A673 (cell line): ENCODE data around the gene CD3E. TPM values are rescaled to one million over a fixed set of nuclear protein-coding genes. Genes with fewer than 3 reads are reported as not detected.

Experiments used
- BruUV-seq: library from RNA; stranded (reverse); fragments of 400-500 nt; replicated peaks from 2 replicates; lab custom pipeline; 2021; lab: Mats Ljungman, UMichigan
- CTCF ChIA-PET: fragments of 300-600 bp; sonication (Branson Sonifier 250); formaldehyde crosslinking; loops from one replicate; lab custom pipeline; 2022; ENCODE audit warnings: antibody characterized with exemption; lab: Charles Lee
- POLR2A ChIA-PET: fragments of 300-600 bp; sonication (Branson Sonifier 250); formaldehyde crosslinking; loops from one replicate; lab custom pipeline; 2022; ENCODE audit warnings: antibody characterized with exemption; ENCODE audit not compliant: low non-redundant PET; lab: Charles Lee
- DNase-seq: peaks from one replicate; pipeline ENCODE4 v3.0.0-alpha.2; 2015; ENCODE audit warnings: low spot score
- H3K27ac ChIP-seq: fragments of 200-600 bp; sonication (generic); 2 replicates; pipeline ENCODE4 v1.5.1; 2016; ENCODE audit warnings: mixed run types, low read depth, mild to moderate bottlenecking, mixed read lengths, antibody characterized with exemption, low read length; ENCODE audit not compliant: poor library complexity, severe bottlenecking
- H3K27me3 ChIP-seq: fragments of 200-600 bp; sonication (generic); replicated peaks from 2 replicates; pipeline ENCODE4 v1.6.1; 2017; ENCODE audit warnings: mixed run types, low read depth, mild to moderate bottlenecking, mixed read lengths, antibody characterized with exemption, low read length; ENCODE audit not compliant: insufficient read depth, poor library complexity
- H3K36me3 ChIP-seq: fragments of 200-600 bp; sonication (generic); 2 replicates; pipeline ENCODE4 v1.6.1; 2016; ENCODE audit warnings: mixed run types, mild to moderate bottlenecking, mixed read lengths, antibody characterized with exemption, low read length; ENCODE audit not compliant: insufficient read depth, poor library complexity, severe bottlenecking
- H3K4me1 ChIP-seq: fragments of 200-600 bp; sonication (generic); 2 replicates; pipeline ENCODE4 v1.6.1; 2017; ENCODE audit warnings: mixed run types, mild to moderate bottlenecking, mixed read lengths, antibody characterized with exemption, low read length; ENCODE audit not compliant: insufficient read depth, poor library complexity, severe bottlenecking
- H3K4me3 ChIP-seq: fragments of 200-600 bp; sonication (generic); 2 replicates; pipeline ENCODE4 v1.5.1; 2016; ENCODE audit warnings: low read depth, mixed run types, mild to moderate bottlenecking, mixed read lengths, low read length; ENCODE audit not compliant: poor library complexity, severe bottlenecking
- H3K9me3 ChIP-seq: fragments of 200-600 bp; sonication (generic); 2 replicates; pipeline ENCODE4 v1.6.1; 2016; ENCODE audit warnings: mixed run types, low read depth, mild to moderate bottlenecking, mixed read lengths, antibody characterized with exemption, low read length; ENCODE audit not compliant: poor library complexity, severe bottlenecking
- CTCF ChIP-seq: fragments of 300-800, 200-600 bp; sonication (generic); conservative IDR thresholded peaks from 2 replicates; pipeline ENCODE4 v1.5.1; 2017; ENCODE audit warnings: low read depth, mild to moderate bottlenecking, antibody characterized with exemption, low read length, moderate library complexity, mixed read lengths
- EZH2 ChIP-seq: fragments of 200-600 bp; sonication (generic); IDR thresholded peaks from 2 replicates; pipeline ENCODE4 v1.6.1; 2017; ENCODE audit warnings: borderline replicate concordance, low read depth, mild to moderate bottlenecking, mixed read lengths, antibody characterized with exemption, low read length; ENCODE audit not compliant: poor library complexity, severe bottlenecking
- intact Hi-C: fragments of 100-400 bp; cut with micrococcal nuclease; formaldehyde crosslinking; loops from one replicate; pipeline ENCODE4 v1.10.0; 2022; ENCODE audit not compliant: unreplicated experiment
- total RNA-seq: library from RNA; stranded (reverse); gene quantifications from 2 replicates; pipeline ENCODE4 v1.2.3, GENCODE V29; 2021

The CD3E gene
- total RNA-seq, 1 experiment from 2014 or later, result not detected

GRCh38 chr11:118301600-118302195 is 2.8 kb upstream of the CD3E start:
- CTCF ChIA-PET, result no interaction called here
- POLR2A ChIA-PET, result no interaction called here
- BruUV-seq, result no TSS peak
- Histone ChIP-seq H3K4me3 (no peak overlapping the region), H3K27ac (no peak overlapping the region), H3K36me3 (no peaks in the 10 kb centered on the region), H3K27me3 (peaks cover 46% of the 10 kb centered on the region), H3K4me1 (no peaks in the 10 kb centered on the region), H3K9me3 (no peaks in the 10 kb centered on the region)
- no peak for TF ChIP-seq EZH2
- TF ChIP-seq CTCF, result no peak
- no peak for DNase-seq
- intact Hi-C loops, result no loop called here

- intact Hi-C loops, result no loop called here
- CTCF ChIA-PET, result no interaction called here
Observed at GRCh38 chr11:118304227-118304567, 333 bp upstream of the CD3E start.

GRCh38 chr11:118305726-118306125 is 1.2 kb downstream of the CD3E start:
- Histone ChIP-seq H3K36me3 (no peaks in the 10 kb centered on the region), H3K9me3 (no peaks in the 10 kb centered on the region), H3K27me3 (peaks cover 41% of the 10 kb centered on the region), H3K27ac (no peak overlapping the region), H3K4me1 (no peaks in the 10 kb centered on the region), H3K4me3 (no peak overlapping the region)
- intact Hi-C loops, result no loop called here
- no peak for DNase-seq
- CTCF ChIA-PET, result no interaction called here
- no TSS peak for BruUV-seq
- no peak for TF ChIP-seq EZH2
- no peak for TF ChIP-seq CTCF
- POLR2A ChIA-PET, result interaction anchor here (0.6 kb wide), 1 partner anchor 255 kb away, joined by 3 read pairs; no protein-coding TSS in a partner anchor

More at GRCh38 chr11:118304227-118304567, 333 bp upstream of the CD3E start:
- H3K36me3 ChIP-seq, result no peaks in the 10 kb centered on the region
- no peak for TF ChIP-seq CTCF
- no peak for TF ChIP-seq EZH2
- no peak for DNase-seq
- no peaks in the 10 kb centered on the region for H3K9me3 ChIP-seq
- POLR2A ChIA-PET, result no interaction called here
- H3K27ac ChIP-seq, result no peak overlapping the region
- no peaks in the 10 kb centered on the region for H3K4me1 ChIP-seq
- no peak overlapping the region for H3K4me3 ChIP-seq
- no TSS peak for BruUV-seq
- peaks cover 46% of the 10 kb centered on the region for H3K27me3 ChIP-seq
